ENCODE data around the gene ARHGAP31.

ARHGAP31 gene

GRCh38 chr3:119279101-119279554 is 15.1 kb upstream of the ARHGAP31 start:
- Histone ChIP-seq H3K9me3 (ENCODE audit: control insufficient read depth, low read depth, low read length) (no peaks in the 10 kb centered on the region), H3K4me3 (ENCODE audit: low read length) (no peak overlapping the region), H3K27ac (ENCODE audit: low read length) (no peak overlapping the region), H3K9ac (ENCODE audit: low read length) (no peak overlapping the region), H3K27me3 (ENCODE audit: control insufficient read depth, insufficient read depth, low read length) (no peaks in the 10 kb centered on the region), H3K4me1 (ENCODE audit: control insufficient read depth, low read depth, low read length) (peaks cover 4% of the 10 kb centered on the region), H3K36me3 (ENCODE audit: control insufficient read depth, low read depth, low read length) (no peaks in the 10 kb centered on the region)

GRCh38 chr3:119279584-119280243 is 14.5 kb upstream of the ARHGAP31 start:
- Histone ChIP-seq H3K9ac (ENCODE audit: low read length) (no peak overlapping the region), H3K27me3 (ENCODE audit: control insufficient read depth, insufficient read depth, low read length) (no peaks in the 10 kb centered on the region), H3K4me1 (ENCODE audit: control insufficient read depth, low read depth, low read length) (peaks cover 4% of the 10 kb centered on the region), H3K9me3 (ENCODE audit: control insufficient read depth, low read depth, low read length) (no peaks in the 10 kb centered on the region), H3K4me3 (ENCODE audit: low read length) (no peak overlapping the region), H3K36me3 (ENCODE audit: control insufficient read depth, low read depth, low read length) (no peaks in the 10 kb centered on the region), H3K27ac (ENCODE audit: low read length) (no peak overlapping the region)

- H3K9me3 ChIP-seq (ENCODE audit: control insufficient read depth, low read depth, low read length), result no peaks in the 10 kb centered on the region
- H3K9ac ChIP-seq (ENCODE audit: low read length), result no peak overlapping the region
- H3K4me1 ChIP-seq (ENCODE audit: control insufficient read depth, low read depth, low read length), result peaks cover 7% of the 10 kb centered on the region
- H3K27ac ChIP-seq (ENCODE audit: low read length), result no peak overlapping the region
- no peaks in the 10 kb centered on the region for H3K36me3 ChIP-seq (ENCODE audit: control insufficient read depth, low read depth, low read length)
- peaks cover 18% of the 10 kb centered on the region for H3K27me3 ChIP-seq (ENCODE audit: control insufficient read depth, insufficient read depth, low read length)
- no peak overlapping the region for H3K4me3 ChIP-seq (ENCODE audit: low read length)
These were observed 5.3 kb upstream of the ARHGAP31 start for GRCh38 chr3:119288669-119289403.

GRCh38 chr3:119289404-119289770 is 4.8 kb upstream of the ARHGAP31 start:
- Histone ChIP-seq H3K4me1 (ENCODE audit: control insufficient read depth, low read depth, low read length) (peaks cover 7% of the 10 kb centered on the region), H3K27ac (ENCODE audit: low read length) (no peak overlapping the region), H3K9ac (ENCODE audit: low read length) (no peak overlapping the region), H3K36me3 (ENCODE audit: control insufficient read depth, low read depth, low read length) (no peaks in the 10 kb centered on the region), H3K4me3 (ENCODE audit: low read length) (no peak overlapping the region), H3K27me3 (ENCODE audit: control insufficient read depth, insufficient read depth, low read length) (peaks cover 23% of the 10 kb centered on the region), H3K9me3 (ENCODE audit: control insufficient read depth, low read depth, low read length) (no peaks in the 10 kb centered on the region)

GRCh38 chr3:119290613-119291012 is 3.6 kb upstream of the ARHGAP31 start:
- Histone ChIP-seq H3K4me1 (ENCODE audit: control insufficient read depth, low read depth, low read length) (peaks cover 7% of the 10 kb centered on the region), H3K36me3 (ENCODE audit: control insufficient read depth, low read depth, low read length) (no peaks in the 10 kb centered on the region), H3K9me3 (ENCODE audit: control insufficient read depth, low read depth, low read length) (no peaks in the 10 kb centered on the region), H3K27ac (ENCODE audit: low read length) (no peak overlapping the region), H3K4me3 (ENCODE audit: low read length) (no peak overlapping the region), H3K27me3 (ENCODE audit: control insufficient read depth, insufficient read depth, low read length) (peaks cover 35% of the 10 kb centered on the region), H3K9ac (ENCODE audit: low read length) (no peak overlapping the region)

- no peaks in the 10 kb centered on the region for H3K9me3 ChIP-seq (ENCODE audit: control insufficient read depth, low read depth, low read length)
- no peak overlapping the region for H3K9ac ChIP-seq (ENCODE audit: low read length)
- H3K27ac ChIP-seq (ENCODE audit: low read length), result no peak overlapping the region
- peaks cover 11% of the 10 kb centered on the region for H3K4me1 ChIP-seq (ENCODE audit: control insufficient read depth, low read depth, low read length)
- H3K36me3 ChIP-seq (ENCODE audit: control insufficient read depth, low read depth, low read length), result no peaks in the 10 kb centered on the region
- no peak overlapping the region for H3K4me3 ChIP-seq (ENCODE audit: low read length)
- peaks cover 40% of the 10 kb centered on the region for H3K27me3 ChIP-seq (ENCODE audit: control insufficient read depth, insufficient read depth, low read length)
These were observed 3.0 kb upstream of the ARHGAP31 start for GRCh38 chr3:119291062-119291700.

- no peaks in the 10 kb centered on the region for H3K9me3 ChIP-seq (ENCODE audit: control insufficient read depth, low read depth, low read length)
- H3K4me3 ChIP-seq (ENCODE audit: low read length), result no peak overlapping the region
- peaks cover 45% of the 10 kb centered on the region for H3K27me3 ChIP-seq (ENCODE audit: control insufficient read depth, insufficient read depth, low read length)
- H3K4me1 ChIP-seq (ENCODE audit: control insufficient read depth, low read depth, low read length), result peaks cover 11% of the 10 kb centered on the region
- H3K27ac ChIP-seq (ENCODE audit: low read length), result no peak overlapping the region
- H3K36me3 ChIP-seq (ENCODE audit: control insufficient read depth, low read depth, low read length), result no peaks in the 10 kb centered on the region
- no peak overlapping the region for H3K9ac ChIP-seq (ENCODE audit: low read length)
These were observed 1.5 kb upstream of the ARHGAP31 start for GRCh38 chr3:119292666-119293065.

- Histone ChIP-seq H3K4me1 (ENCODE audit: control insufficient read depth, low read depth, low read length) (peaks cover 11% of the 10 kb centered on the region), H3K9ac (ENCODE audit: low read length) (no peak overlapping the region), H3K27ac (ENCODE audit: low read length) (no peak overlapping the region), H3K9me3 (ENCODE audit: control insufficient read depth, low read depth, low read length) (no peaks in the 10 kb centered on the region), H3K27me3 (ENCODE audit: control insufficient read depth, insufficient read depth, low read length) (peaks cover 45% of the 10 kb centered on the region), H3K36me3 (ENCODE audit: control insufficient read depth, low read depth, low read length) (no peaks in the 10 kb centered on the region), H3K4me3 (ENCODE audit: low read length) (peak overlapping the region; percentile 86)
These were observed 895 bp upstream of the ARHGAP31 start for GRCh38 chr3:119293105-119293870.

GRCh38 chr3:119294696-119295671 is 801 bp downstream of the ARHGAP31 start:
- no peaks in the 10 kb centered on the region for H3K9me3 ChIP-seq (ENCODE audit: control insufficient read depth, low read depth, low read length)
- no peaks in the 10 kb centered on the region for H3K36me3 ChIP-seq (ENCODE audit: control insufficient read depth, low read depth, low read length)
- no peak overlapping the region for H3K9ac ChIP-seq (ENCODE audit: low read length)
- H3K4me1 ChIP-seq (ENCODE audit: control insufficient read depth, low read depth, low read length), result peaks cover 11% of the 10 kb centered on the region
- H3K4me3 ChIP-seq (ENCODE audit: low read length), result peak overlapping the region; percentile 86
- H3K27me3 ChIP-seq (ENCODE audit: control insufficient read depth, insufficient read depth, low read length), result peaks cover 45% of the 10 kb centered on the region
- no peak overlapping the region for H3K27ac ChIP-seq (ENCODE audit: low read length)

GRCh38 chr3:119295816-119296726 is 1.9 kb downstream of the ARHGAP31 start:
- Histone ChIP-seq H3K4me1 (ENCODE audit: control insufficient read depth, low read depth, low read length) (peaks cover 11% of the 10 kb centered on the region), H3K4me3 (ENCODE audit: low read length) (peak overlapping the region; percentile 28), H3K9ac (ENCODE audit: low read length) (no peak overlapping the region), H3K36me3 (ENCODE audit: control insufficient read depth, low read depth, low read length) (no peaks in the 10 kb centered on the region), H3K27ac (ENCODE audit: low read length) (no peak overlapping the region), H3K27me3 (ENCODE audit: control insufficient read depth, insufficient read depth, low read length) (peaks cover 45% of the 10 kb centered on the region), H3K9me3 (ENCODE audit: control insufficient read depth, low read depth, low read length) (no peaks in the 10 kb centered on the region)

Data from iPS-18a (cell line).